Measurements from ENCODE around the gene ATP13A4. TPM values are rescaled to one million over a fixed set of nuclear protein-coding genes. Genes with fewer than 3 reads are reported as not detected.

The ATP13A4 gene
- total and polyA plus RNA-seq, 8 donors: 48.4 to 262 (median 60.2) TPM

DNA sequence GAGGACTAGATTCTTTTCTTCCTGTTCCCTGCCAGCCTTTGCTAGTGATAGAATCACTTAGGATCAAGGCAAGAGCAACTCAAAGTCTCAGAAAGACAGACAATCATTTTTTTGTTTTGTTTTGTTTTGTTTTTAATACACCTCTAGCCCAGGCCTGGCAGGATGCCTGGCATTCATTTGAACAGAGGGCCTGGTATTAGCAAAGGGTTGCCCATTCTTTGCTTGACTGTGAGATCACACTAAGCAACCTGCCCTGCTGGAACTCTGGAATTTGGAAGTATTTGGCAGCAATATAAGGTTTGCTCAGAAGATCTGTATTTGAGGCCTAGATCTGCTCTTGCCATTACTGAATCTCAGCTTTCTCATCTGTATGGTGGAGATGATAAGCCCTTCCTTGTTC is 154.4 kb downstream of the ATP13A4 start:
- DNase-seq: no peak

GRCh38 chr3:193396451-193397244 is 158.0 kb downstream of the ATP13A4 start:
- no peak for DNase-seq
- TF ChIP-seq, protein P1, sequence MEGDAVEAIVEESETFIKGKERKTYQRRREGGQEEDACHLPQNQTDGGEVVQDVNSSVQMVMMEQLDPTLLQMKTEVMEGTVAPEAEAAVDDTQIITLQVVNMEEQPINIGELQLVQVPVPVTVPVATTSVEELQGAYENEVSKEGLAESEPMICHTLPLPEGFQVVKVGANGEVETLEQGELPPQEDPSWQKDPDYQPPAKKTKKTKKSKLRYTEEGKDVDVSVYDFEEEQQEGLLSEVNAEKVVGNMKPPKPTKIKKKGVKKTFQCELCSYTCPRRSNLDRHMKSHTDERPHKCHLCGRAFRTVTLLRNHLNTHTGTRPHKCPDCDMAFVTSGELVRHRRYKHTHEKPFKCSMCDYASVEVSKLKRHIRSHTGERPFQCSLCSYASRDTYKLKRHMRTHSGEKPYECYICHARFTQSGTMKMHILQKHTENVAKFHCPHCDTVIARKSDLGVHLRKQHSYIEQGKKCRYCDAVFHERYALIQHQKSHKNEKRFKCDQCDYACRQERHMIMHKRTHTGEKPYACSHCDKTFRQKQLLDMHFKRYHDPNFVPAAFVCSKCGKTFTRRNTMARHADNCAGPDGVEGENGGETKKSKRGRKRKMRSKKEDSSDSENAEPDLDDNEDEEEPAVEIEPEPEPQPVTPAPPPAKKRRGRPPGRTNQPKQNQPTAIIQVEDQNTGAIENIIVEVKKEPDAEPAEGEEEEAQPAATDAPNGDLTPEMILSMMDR (IDR thresholded peaks at IDR 0.05): no peak
- H3K27ac ChIP-seq: no peak overlapping the region
- peak; percentile 48 for ATAC-seq
- no peaks in the 10 kb centered on the region for H3K27me3 ChIP-seq
- H3K4me3 ChIP-seq: no peak overlapping the region
- intact Hi-C loops (cut with DNase I): no loop called here
- H3K9me3 ChIP-seq: no peaks in the 10 kb centered on the region
- H3K36me3 ChIP-seq: no peaks in the 10 kb centered on the region
- H3K4me1 ChIP-seq: peaks cover 0 to 4% of the 10 kb centered on the region in 2 donors

More for the DNA sequence above, 154.4 kb downstream of the ATP13A4 start:
- H3K27me3 ChIP-seq: no peaks in the 10 kb centered on the region
- H3K4me3 ChIP-seq: no peak overlapping the region
- TF ChIP-seq, protein P1 (IDR thresholded peaks at IDR 0.05): no peak
- H3K9me3 ChIP-seq: no peaks in the 10 kb centered on the region
- intact Hi-C loops (cut with DNase I): no loop called here
- peaks cover 0 to 4% of the 10 kb centered on the region in 2 donors for H3K4me1 ChIP-seq
- no peaks in the 10 kb centered on the region for H3K36me3 ChIP-seq
- ATAC-seq: peak; percentile 30
- no peak overlapping the region for H3K27ac ChIP-seq

DNA sequence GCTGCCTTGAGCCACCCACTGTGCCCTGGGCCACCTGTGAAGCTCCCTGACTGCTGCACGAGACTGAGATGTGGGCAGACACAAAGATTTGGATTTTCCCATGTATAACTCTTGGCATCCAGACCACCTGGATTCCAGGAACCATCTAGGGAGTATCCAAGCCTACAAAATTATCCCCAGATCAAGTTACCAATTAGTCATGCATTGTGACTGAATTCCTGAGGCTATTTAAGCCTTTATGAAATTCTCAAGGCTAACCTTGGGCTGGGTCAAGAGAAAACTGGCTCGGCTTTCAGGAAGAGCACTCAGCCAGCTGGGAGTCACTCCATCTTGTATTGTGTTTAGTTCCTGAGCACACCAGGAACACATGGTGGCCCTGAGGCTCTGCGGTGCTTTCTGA is 162.8 kb downstream of the ATP13A4 start:
- intact Hi-C loops (cut with DNase I): no loop called here
- Histone ChIP-seq H3K27me3 (no peaks in the 10 kb centered on the region), H3K36me3 (no peaks in the 10 kb centered on the region), H3K4me3 (no peak overlapping the region), H3K9me3 (no peaks in the 10 kb centered on the region), H3K4me1 (no peaks in the 10 kb centered on the region), H3K27ac (no peak overlapping the region)
- TF ChIP-seq, protein P1 (IDR thresholded peaks at IDR 0.05): no peak
- ATAC-seq: peak; percentile 28
- no peak for DNase-seq

- ATAC-seq: no peak
- Histone ChIP-seq H3K27ac (no peak overlapping the region), H3K4me1 (no peaks in the 10 kb centered on the region), H3K4me3 (no peak overlapping the region), H3K27me3 (no peaks in the 10 kb centered on the region), H3K36me3 (no peaks in the 10 kb centered on the region), H3K9me3 (no peaks in the 10 kb centered on the region)
- intact Hi-C loops (cut with DNase I): no loop called here
- no peak for DNase-seq
- TF ChIP-seq, protein P1 (IDR thresholded peaks at IDR 0.05): no peak
Observed at GRCh38 chr3:193389335-193389734, 165.4 kb downstream of the ATP13A4 start.

DNA sequence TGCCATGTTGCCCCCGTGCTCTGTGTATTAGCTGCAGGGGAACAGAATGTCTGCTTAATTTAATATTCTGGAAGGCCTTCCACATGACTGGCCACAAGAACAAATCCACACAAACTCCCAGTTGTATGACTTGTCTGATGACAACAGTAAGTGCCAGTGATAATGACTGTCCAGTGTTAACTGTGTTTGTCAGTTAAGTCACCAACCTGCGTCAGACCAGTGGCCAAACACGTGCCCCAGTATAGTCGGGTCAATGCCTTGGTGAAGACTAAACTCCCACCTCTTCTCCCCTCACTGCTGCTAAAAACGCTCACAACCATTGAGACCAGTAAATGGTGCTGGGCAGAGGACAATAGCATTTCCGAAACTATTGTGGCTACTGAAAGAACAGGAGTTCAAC is 166.3 kb downstream of the ATP13A4 start:
- Histone ChIP-seq H3K27me3 (no peaks in the 10 kb centered on the region), H3K4me1 (no peaks in the 10 kb centered on the region), H3K9me3 (no peaks in the 10 kb centered on the region), H3K36me3 (no peaks in the 10 kb centered on the region), H3K4me3 (no peak overlapping the region), H3K27ac (no peak overlapping the region)
- DNase-seq: no peak
- intact Hi-C loops (cut with DNase I): no loop called here
- TF ChIP-seq, protein P1 (IDR thresholded peaks at IDR 0.05): no peak
- no peak for ATAC-seq
